Neural cell (in vitro differentiated cells): Measurements from ENCODE around the gene TMEM205. TPM values are rescaled to one million over a fixed set of nuclear protein-coding genes. Genes with fewer than 3 reads are reported as not detected.
"Not testable (repeated sequence)": the region's sequence is repeated elsewhere in the genome, so short reads cannot be mapped to it uniquely, and the experiment has no call there.

Source experiments
- H2AFZ ChIP-seq: fragments of 200-600, 300-800 bp; sonication (generic), shearing (Covaris generic); 2 replicates; pipeline ENCODE4 v1.6.0; 2014; ENCODE audit warnings: low read depth, mild to moderate bottlenecking, antibody characterized with exemption, low read length, moderate library complexity
- H3F3A ChIP-seq: fragments of 200-600 bp; shearing (Covaris generic); 2 replicates; pipeline ENCODE4 v1.6.1; 2016; ENCODE audit warnings: mild to moderate bottlenecking, moderate library complexity, mixed read lengths, antibody characterized with exemption, low read length; ENCODE audit not compliant: insufficient read depth, poor library complexity, severe bottlenecking
- H3K27ac ChIP-seq: fragments of 200-600, 300-800 bp; sonication (generic), shearing (Covaris generic); 2 replicates; pipeline ENCODE4 v1.5.1; 2014; ENCODE audit warnings: mild to moderate bottlenecking, low read length, moderate library complexity
- H3K27me3 ChIP-seq: fragments of 300-800, 200-600 bp; sonication (generic), shearing (Covaris generic); 2 replicates; pipeline ENCODE4 v1.6.0; 2014; ENCODE audit warnings: mild to moderate bottlenecking, low read depth, low read length, moderate library complexity; ENCODE audit not compliant: insufficient read depth
- H3K36me3 ChIP-seq: fragments of 300-800, 200-600 bp; sonication (generic), shearing (Covaris generic); 2 replicates; pipeline ENCODE4 v1.5.1; 2014; ENCODE audit warnings: mild to moderate bottlenecking, antibody characterized with exemption, low read length, moderate library complexity; ENCODE audit not compliant: insufficient read depth
- H3K4me2 ChIP-seq: fragments of 300-800, 200-600 bp; sonication (generic), shearing (Covaris generic); 2 replicates; pipeline ENCODE4 v1.6.0; 2014; ENCODE audit warnings: mild to moderate bottlenecking, low read length
- H3K4me3 ChIP-seq: fragments of 300-800, 200-600 bp; sonication (generic), shearing (Covaris generic); 2 replicates; pipeline ENCODE4 v1.5.1; 2014; ENCODE audit warnings: mild to moderate bottlenecking, low read length, moderate library complexity
- H3K79me2 ChIP-seq: fragments of 200-600 bp; shearing (Covaris generic); replicated peaks from 2 replicates; pipeline ENCODE4 v1.6.0; 2014; ENCODE audit warnings: mild to moderate bottlenecking, low read length, moderate library complexity; ENCODE audit not compliant: insufficient read depth
- H3K9ac ChIP-seq: fragments of 300-800, 200-600 bp; sonication (generic), shearing (Covaris generic); 2 replicates; pipeline ENCODE4 v1.6.1; 2016; ENCODE audit warnings: mild to moderate bottlenecking, low read length, mixed read lengths
- H3K9me2 ChIP-seq: fragments of 200-600 bp; shearing (Covaris generic); 2 replicates; pipeline ENCODE4 v1.6.1; 2016; ENCODE audit warnings: mild to moderate bottlenecking, low read length, mixed read lengths; ENCODE audit not compliant: insufficient read depth
- H3K9me3 ChIP-seq: fragments of 200-600, 300-800 bp; sonication (generic), shearing (Covaris generic); 2 replicates; pipeline ENCODE4 v1.6.1; 2016; ENCODE audit warnings: mild to moderate bottlenecking, mixed run types, low read length, moderate library complexity, mixed read lengths
- H4K20me1 ChIP-seq: fragments of 200-600 bp; shearing (Covaris generic); 2 replicates; pipeline ENCODE4 v1.6.1; 2016; ENCODE audit warnings: mild to moderate bottlenecking, mixed run types; ENCODE audit not compliant: insufficient read depth
- CTCF ChIP-seq: fragments of 450-650 bp; IDR thresholded peaks from 2 replicates; pipeline ENCODE4 v1.5.1; 2014; ENCODE audit warnings: antibody characterized with exemption, mild to moderate bottlenecking, moderate library complexity; ENCODE audit not compliant: poor library complexity, severe bottlenecking
- POLR2AphosphoS5 ChIP-seq: IDR thresholded peaks from 2 replicates; pipeline ENCODE4 v1.6.1; 2012
- RAD21 ChIP-seq: fragments of 450-650 bp; conservative IDR thresholded peaks from 2 replicates; pipeline ENCODE4 v1.6.1; 2014; ENCODE audit warnings: antibody characterized with exemption, mild to moderate bottlenecking, moderate library complexity
- REST ChIP-seq: IDR thresholded peaks from 2 replicates; pipeline ENCODE4 v1.6.1; 2012; ENCODE audit warnings: borderline replicate concordance
- SMC3 ChIP-seq: fragments of 450-650 bp; conservative IDR thresholded peaks from 2 replicates; pipeline ENCODE4 v1.6.1; 2014; ENCODE audit warnings: antibody characterized with exemption, mild to moderate bottlenecking, moderate library complexity; ENCODE audit not compliant: poor library complexity
- TAF1 ChIP-seq: IDR thresholded peaks from 2 replicates; pipeline ENCODE4 v1.6.1; 2012; ENCODE audit warnings: low read depth
- polyA plus RNA-seq: library from polyadenylated mRNA; depleted of rRNA; stranded (reverse); fragments of >200 nt; gene quantifications from 2 replicates; pipeline ENCODE4 v1.2.3, GENCODE V29; 2014

TMEM205 gene
- polyA plus RNA-seq, 1 donor from 2014 or later = 136 TPM

- H3K36me3 ChIP-seq = no peaks in the 10 kb centered on the region
- H3K9ac ChIP-seq = no peak overlapping the region
- H3K9me2 ChIP-seq = no peaks in the 10 kb centered on the region
- no peak overlapping the region for H2AFZ ChIP-seq
- H3K4me2 ChIP-seq = no peak overlapping the region
- TF ChIP-seq RAD21 (no peak), REST (no peak), SMC3 (no peak), CTCF (no peak)
- H3F3A ChIP-seq = no peaks in the 10 kb centered on the region
- no peaks in the 10 kb centered on the region for H3K9me3 ChIP-seq
- H3K79me2 ChIP-seq = no peaks in the 10 kb centered on the region
- no peak overlapping the region for H3K27ac ChIP-seq
- H3K4me3 ChIP-seq = peak overlapping the region; percentile 78
- peaks cover 24% of the 10 kb centered on the region for H3K27me3 ChIP-seq
- no peaks in the 10 kb centered on the region for H4K20me1 ChIP-seq
These were observed 33.8 kb upstream of the TMEM205 start for GRCh38 chr19:11379857-11380350.

- not testable (repeated sequence) for H3F3A ChIP-seq, H3K4me2 ChIP-seq, H4K20me1 ChIP-seq, H3K9me3 ChIP-seq, H3K9me2 ChIP-seq, H3K9ac ChIP-seq, H3K4me3 ChIP-seq, H3K79me2 ChIP-seq, H2AFZ ChIP-seq, H3K27ac ChIP-seq, H3K36me3 ChIP-seq
- H3K27me3 ChIP-seq = peaks cover 24% of the 10 kb centered on the region
These were observed 33.3 kb upstream of the TMEM205 start for GRCh38 chr19:11379269-11379845.

GRCh38 chr19:11378319-11379189 is 32.5 kb upstream of the TMEM205 start:
- Histone ChIP-seq H3K27me3 (peaks cover 17% of the 10 kb centered on the region), H3K4me3 (no peak overlapping the region), H3K9me3 (no peaks in the 10 kb centered on the region), H4K20me1 (no peaks in the 10 kb centered on the region), H3K9me2 (no peaks in the 10 kb centered on the region), H3F3A (peaks cover 6% of the 10 kb centered on the region), H3K27ac (no peak overlapping the region), H3K9ac (no peak overlapping the region), H2AFZ (no peak overlapping the region), H3K79me2 (no peaks in the 10 kb centered on the region), H3K4me2 (no peak overlapping the region), H3K36me3 (no peaks in the 10 kb centered on the region)
- peak; percentile 55 for TF ChIP-seq CTCF
- no peak for TF ChIP-seq TAF1
- TF ChIP-seq RAD21 = peak; percentile 44
- TF ChIP-seq POLR2AphosphoS5 = no peak
- TF ChIP-seq SMC3 = peak; percentile 33
